A673 (cell line): ENCODE measurements around the gene HTR1B. TPM values are rescaled to one million over a fixed set of nuclear protein-coding genes. Genes with fewer than 3 reads are reported as not detected.
A peak's percentile ranks its signal among the peaks of the same experiment; 100 is the strongest.

Experiments used
- BruUV-seq: library from RNA; stranded (reverse); fragments of 400-500 nt; replicated peaks from 2 replicates; lab custom pipeline; 2021; lab: Mats Ljungman, UMichigan
- CTCF ChIA-PET: fragments of 300-600 bp; sonication (Branson Sonifier 250); formaldehyde crosslinking; loops from one replicate; lab custom pipeline; 2022; ENCODE audit warnings: antibody characterized with exemption; lab: Charles Lee
- POLR2A ChIA-PET: fragments of 300-600 bp; sonication (Branson Sonifier 250); formaldehyde crosslinking; loops from one replicate; lab custom pipeline; 2022; ENCODE audit warnings: antibody characterized with exemption; ENCODE audit not compliant: low non-redundant PET; lab: Charles Lee
- DNase-seq: peaks from one replicate; pipeline ENCODE4 v3.0.0-alpha.2; 2015; ENCODE audit warnings: low spot score
- H3K27ac ChIP-seq: fragments of 200-600 bp; sonication (generic); 2 replicates; pipeline ENCODE4 v1.5.1; 2016; ENCODE audit warnings: mixed run types, low read depth, mild to moderate bottlenecking, mixed read lengths, antibody characterized with exemption, low read length; ENCODE audit not compliant: poor library complexity, severe bottlenecking
- H3K27me3 ChIP-seq: fragments of 200-600 bp; sonication (generic); replicated peaks from 2 replicates; pipeline ENCODE4 v1.6.1; 2017; ENCODE audit warnings: mixed run types, low read depth, mild to moderate bottlenecking, mixed read lengths, antibody characterized with exemption, low read length; ENCODE audit not compliant: insufficient read depth, poor library complexity
- H3K36me3 ChIP-seq: fragments of 200-600 bp; sonication (generic); 2 replicates; pipeline ENCODE4 v1.6.1; 2016; ENCODE audit warnings: mixed run types, mild to moderate bottlenecking, mixed read lengths, antibody characterized with exemption, low read length; ENCODE audit not compliant: insufficient read depth, poor library complexity, severe bottlenecking
- H3K4me1 ChIP-seq: fragments of 200-600 bp; sonication (generic); 2 replicates; pipeline ENCODE4 v1.6.1; 2017; ENCODE audit warnings: mixed run types, mild to moderate bottlenecking, mixed read lengths, antibody characterized with exemption, low read length; ENCODE audit not compliant: insufficient read depth, poor library complexity, severe bottlenecking
- H3K4me3 ChIP-seq: fragments of 200-600 bp; sonication (generic); 2 replicates; pipeline ENCODE4 v1.5.1; 2016; ENCODE audit warnings: low read depth, mixed run types, mild to moderate bottlenecking, mixed read lengths, low read length; ENCODE audit not compliant: poor library complexity, severe bottlenecking
- H3K9me3 ChIP-seq: fragments of 200-600 bp; sonication (generic); 2 replicates; pipeline ENCODE4 v1.6.1; 2016; ENCODE audit warnings: mixed run types, low read depth, mild to moderate bottlenecking, mixed read lengths, antibody characterized with exemption, low read length; ENCODE audit not compliant: poor library complexity, severe bottlenecking
- EZH2 ChIP-seq: fragments of 200-600 bp; sonication (generic); IDR thresholded peaks from 2 replicates; pipeline ENCODE4 v1.6.1; 2017; ENCODE audit warnings: borderline replicate concordance, low read depth, mild to moderate bottlenecking, mixed read lengths, antibody characterized with exemption, low read length; ENCODE audit not compliant: poor library complexity, severe bottlenecking
- intact Hi-C: fragments of 100-400 bp; cut with micrococcal nuclease; formaldehyde crosslinking; loops from one replicate; pipeline ENCODE4 v1.10.0; 2022; ENCODE audit not compliant: unreplicated experiment
- total RNA-seq: library from RNA; stranded (reverse); gene quantifications from 2 replicates; pipeline ENCODE4 v1.2.3, GENCODE V29; 2021
- TF ChIP-seq, protein P1 (sequence below): fragments of 300-800, 200-600 bp; sonication (generic); conservative IDR thresholded peaks from 2 replicates; pipeline ENCODE4 v1.5.1; 2017; ENCODE audit warnings: low read depth, mild to moderate bottlenecking, antibody characterized with exemption, low read length, moderate library complexity, mixed read lengths

HTR1B gene
- total RNA-seq, 1 experiment from 2014 or later: not detected

- intact Hi-C loops: loop anchor here (1.0 to 5.0 kb wide), 2 partner anchors 774 to 1521 kb away; no protein-coding TSS in a partner anchor
- peaks cover 11% of the 10 kb centered on the region for H3K4me1 ChIP-seq
- DNase-seq: peak; percentile 69
- peak overlapping the region; percentile 55 for H3K27ac ChIP-seq
- H3K9me3 ChIP-seq: no peaks in the 10 kb centered on the region
- CTCF ChIA-PET: interaction anchor here (0.6 kb wide), 1 partner anchor 1794 kb away, joined by 6 read pairs; no protein-coding TSS in a partner anchor
- BruUV-seq: no TSS peak
- H3K4me3 ChIP-seq: no peak overlapping the region
- H3K27me3 ChIP-seq: peaks cover 8% of the 10 kb centered on the region
- TF ChIP-seq, protein P1, sequence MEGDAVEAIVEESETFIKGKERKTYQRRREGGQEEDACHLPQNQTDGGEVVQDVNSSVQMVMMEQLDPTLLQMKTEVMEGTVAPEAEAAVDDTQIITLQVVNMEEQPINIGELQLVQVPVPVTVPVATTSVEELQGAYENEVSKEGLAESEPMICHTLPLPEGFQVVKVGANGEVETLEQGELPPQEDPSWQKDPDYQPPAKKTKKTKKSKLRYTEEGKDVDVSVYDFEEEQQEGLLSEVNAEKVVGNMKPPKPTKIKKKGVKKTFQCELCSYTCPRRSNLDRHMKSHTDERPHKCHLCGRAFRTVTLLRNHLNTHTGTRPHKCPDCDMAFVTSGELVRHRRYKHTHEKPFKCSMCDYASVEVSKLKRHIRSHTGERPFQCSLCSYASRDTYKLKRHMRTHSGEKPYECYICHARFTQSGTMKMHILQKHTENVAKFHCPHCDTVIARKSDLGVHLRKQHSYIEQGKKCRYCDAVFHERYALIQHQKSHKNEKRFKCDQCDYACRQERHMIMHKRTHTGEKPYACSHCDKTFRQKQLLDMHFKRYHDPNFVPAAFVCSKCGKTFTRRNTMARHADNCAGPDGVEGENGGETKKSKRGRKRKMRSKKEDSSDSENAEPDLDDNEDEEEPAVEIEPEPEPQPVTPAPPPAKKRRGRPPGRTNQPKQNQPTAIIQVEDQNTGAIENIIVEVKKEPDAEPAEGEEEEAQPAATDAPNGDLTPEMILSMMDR: no peak
- no peak for TF ChIP-seq EZH2
- no peaks in the 10 kb centered on the region for H3K36me3 ChIP-seq
- POLR2A ChIA-PET: no interaction called here
Observed at GRCh38 chr6:77456531-77457248, 6.6 kb downstream of the HTR1B start.

GRCh38 chr6:77455271-77455670 lies 8.0 kb downstream of the HTR1B start:
- H3K4me1 ChIP-seq: peaks cover 11% of the 10 kb centered on the region
- H3K36me3 ChIP-seq: no peaks in the 10 kb centered on the region
- no peak for DNase-seq
- ChIA-PET CTCF (no interaction called here), POLR2A (no interaction called here)
- intact Hi-C loops: loop anchor here (5.0 kb wide), 1 partner anchor 773 kb away; no protein-coding TSS in a partner anchor
- no peak overlapping the region for H3K4me3 ChIP-seq
- BruUV-seq: no TSS peak
- H3K27me3 ChIP-seq: no peaks in the 10 kb centered on the region
- no peaks in the 10 kb centered on the region for H3K9me3 ChIP-seq
- TF ChIP-seq EZH2: no peak
- TF ChIP-seq, protein P1: no peak
- H3K27ac ChIP-seq: no peak overlapping the region

DNA sequence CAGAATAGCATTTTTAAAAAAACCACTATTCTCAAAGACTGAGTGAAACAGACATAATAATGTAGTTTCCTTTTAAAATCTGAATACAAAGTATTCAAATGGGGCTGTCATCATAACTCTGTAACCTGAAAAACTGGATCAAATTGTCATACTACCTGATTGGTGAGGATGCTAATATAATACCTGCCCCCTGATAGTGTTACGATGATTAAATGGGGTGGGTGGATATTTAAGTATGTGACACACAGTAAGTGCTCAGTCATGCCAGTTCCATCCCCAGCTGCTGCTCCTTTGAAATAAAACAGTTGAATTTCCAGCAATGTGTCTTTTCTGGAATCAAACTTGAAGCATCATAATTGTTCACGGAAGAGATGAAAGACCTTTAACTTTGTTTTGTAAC lies 8.9 kb downstream of the HTR1B start:
- POLR2A ChIA-PET: no interaction called here
- Histone ChIP-seq H3K27ac (no peak overlapping the region), H3K4me3 (no peak overlapping the region), H3K4me1 (peaks cover 11% of the 10 kb centered on the region), H3K27me3 (no peaks in the 10 kb centered on the region), H3K36me3 (no peaks in the 10 kb centered on the region), H3K9me3 (no peaks in the 10 kb centered on the region)
- CTCF ChIA-PET: no interaction called here
- DNase-seq: no peak
- TF ChIP-seq, protein P1: no peak
- no peak for TF ChIP-seq EZH2
- no TSS peak for BruUV-seq
- intact Hi-C loops: no loop called here
